ENCODE results near the gene PXDN.

PXDN gene

GRCh38 chr2:1645761-1646476, 98.4 kb downstream of the PXDN start:
- DNase-seq, result no peak

- no peak for DNase-seq
Observed at GRCh38 chr2:1644427-1644826, 99.9 kb downstream of the PXDN start.

GRCh38 chr2:1642993-1643619, 101.2 kb downstream of the PXDN start:
- no peak for DNase-seq

GRCh38 chr2:1642066-1642861, 102.1 kb downstream of the PXDN start:
- DNase-seq, result no peak

- DNase-seq, result no peak
Observed at GRCh38 chr2:1641523-1641922, 102.8 kb downstream of the PXDN start.

GRCh38 chr2:1640301-1641135, 103.8 kb downstream of the PXDN start:
- DNase-seq, result no peak

- no peak for DNase-seq
Observed at GRCh38 chr2:1639086-1639858, 105.0 kb downstream of the PXDN start.

- DNase-seq, result no peak
Observed at GRCh38 chr2:1638281-1638860, 105.9 kb downstream of the PXDN start.

GRCh38 chr2:1636791-1637415, 107.4 kb downstream of the PXDN start:
- DNase-seq, result no peak

- DNase-seq, result no peak
Observed at GRCh38 chr2:1635823-1636222, 108.5 kb downstream of the PXDN start.

GRCh38 chr2:1634681-1635341, 109.5 kb downstream of the PXDN start:
- DNase-seq, result no peak

GRCh38 chr2:1633936-1634587, 110.3 kb downstream of the PXDN start:
- no peak for DNase-seq

- DNase-seq, result no peak
Observed at GRCh38 chr2:1633092-1633671, 111.1 kb downstream of the PXDN start.

GRCh38 chr2:1632510-1632909, 111.8 kb downstream of the PXDN start:
- DNase-seq, result no peak

GRCh38 chr2:1632002-1632348, 112.3 kb downstream of the PXDN start:
- no peak for DNase-seq

- DNase-seq, result no peak
Observed at GRCh38 chr2:1631292-1632001, 112.9 kb downstream of the PXDN start.

- DNase-seq, result no peak
Observed at GRCh38 chr2:1628893-1629292, 115.4 kb downstream of the PXDN start.

GRCh38 chr2:1627628-1628381, 116.5 kb downstream of the PXDN start:
- DNase-seq, result no peak
